Type B pancreatic cell (in vitro differentiated cells): Measurements from ENCODE around the gene KMT2C. TPM values are rescaled to one million over a fixed set of nuclear protein-coding genes. Genes with fewer than 3 reads are reported as not detected.
A peak's percentile ranks its signal among the peaks of the same experiment; 100 is the strongest.

Experiments used
- DNase-seq: peaks from one replicate; pipeline ENCODE4 v3.0.0; 2021; ENCODE audit warnings: mixed read lengths; ENCODE audit not compliant: unreplicated experiment; ENCODE audit errors: extremely low spot score
- H3K27ac Mint-ChIP-seq: 2 replicates; pipeline ENCODE4 v1.8.0; 2021; ENCODE audit warnings: mild to moderate bottlenecking, mixed read lengths
- H3K27me3 Mint-ChIP-seq: 2 replicates; pipeline ENCODE4 v1.8.0; 2021; ENCODE audit warnings: mixed read lengths
- H3K36me3 Mint-ChIP-seq: 2 replicates; pipeline ENCODE4 v1.8.0; 2021; ENCODE audit warnings: mixed read lengths
- H3K4me1 Mint-ChIP-seq: one replicate; pipeline ENCODE4 v1.8.0; 2021; ENCODE audit warnings: mixed read lengths; ENCODE audit not compliant: unreplicated experiment
- H3K4me3 Mint-ChIP-seq: 2 replicates; pipeline ENCODE4 v1.8.0; 2021; ENCODE audit warnings: mild to moderate bottlenecking, mixed read lengths
- H3K9me3 Mint-ChIP-seq: 2 replicates; pipeline ENCODE4 v1.8.0; 2021; ENCODE audit warnings: mixed read lengths
- CTCF ChIP-seq: fragments of 200-600 bp; sonication (generic); conservative IDR thresholded peaks from 2 replicates; pipeline ENCODE4 v1.5.0; 2021; ENCODE audit warnings: antibody characterized with exemption, mild to moderate bottlenecking
- total RNA-seq: library from RNA; stranded (reverse); gene quantifications from 2 replicates; pipeline ENCODE4 v1.2.1, GENCODE V29; 2021; ENCODE audit warnings: low replicate concordance

KMT2C gene
- total RNA-seq, 1 donor from 2014 or later = 60.3 TPM

- no peaks in the 10 kb centered on the region for H3K27me3 Mint-ChIP-seq
- H3K4me3 Mint-ChIP-seq = no peak overlapping the region
- no peak overlapping the region for H3K27ac Mint-ChIP-seq
- H3K4me1 Mint-ChIP-seq = no peaks in the 10 kb centered on the region
- H3K36me3 Mint-ChIP-seq = peaks cover 29% of the 10 kb centered on the region
- no peak for DNase-seq
- H3K9me3 Mint-ChIP-seq = no peaks in the 10 kb centered on the region
- no peak for TF ChIP-seq CTCF
These were observed 250.2 kb downstream of the KMT2C start for GRCh38 chr7:152185558-152185957.

GRCh38 chr7:152180587-152180986, 255.2 kb downstream of the KMT2C start:
- no peak for TF ChIP-seq CTCF
- DNase-seq = no peak
- peaks cover 49% of the 10 kb centered on the region for H3K36me3 Mint-ChIP-seq

GRCh38 chr7:152180048-152180447, 255.8 kb downstream of the KMT2C start:
- Mint-ChIP-seq H3K36me3 (peaks cover 48% of the 10 kb centered on the region), H3K27ac (no peak overlapping the region), H3K27me3 (no peaks in the 10 kb centered on the region), H3K9me3 (no peaks in the 10 kb centered on the region), H3K4me3 (no peak overlapping the region), H3K4me1 (no peaks in the 10 kb centered on the region)
- DNase-seq = no peak
- no peak for TF ChIP-seq CTCF

More at GRCh38 chr7:152180587-152180986, 255.2 kb downstream of the KMT2C start:
- Mint-ChIP-seq H3K27ac (no peak overlapping the region), H3K9me3 (no peaks in the 10 kb centered on the region), H3K4me3 (no peak overlapping the region), H3K27me3 (no peaks in the 10 kb centered on the region), H3K4me1 (no peaks in the 10 kb centered on the region)

GRCh38 chr7:152178405-152179058, 257.3 kb downstream of the KMT2C start:
- no peak overlapping the region for H3K4me3 Mint-ChIP-seq
- H3K27me3 Mint-ChIP-seq = no peaks in the 10 kb centered on the region
- no peaks in the 10 kb centered on the region for H3K4me1 Mint-ChIP-seq
- H3K9me3 Mint-ChIP-seq = no peaks in the 10 kb centered on the region
- peaks cover 47% of the 10 kb centered on the region for H3K36me3 Mint-ChIP-seq
- DNase-seq = no peak
- TF ChIP-seq CTCF = no peak
- H3K27ac Mint-ChIP-seq = peak overlapping the region; percentile 6

- Mint-ChIP-seq H3K27ac (peak overlapping the region; percentile 6), H3K27me3 (no peaks in the 10 kb centered on the region), H3K9me3 (no peaks in the 10 kb centered on the region), H3K4me1 (no peaks in the 10 kb centered on the region), H3K4me3 (no peak overlapping the region), H3K36me3 (peaks cover 50% of the 10 kb centered on the region)
- DNase-seq = no peak
- TF ChIP-seq CTCF = no peak
These were observed 258.0 kb downstream of the KMT2C start for GRCh38 chr7:152177681-152178404.
